SKM-1 treated with dmso at 0.1 percent for 144 hours (cell line): ENCODE data around the gene IL17B.

Experiments used
- DNase-seq: peaks from one replicate; lab custom pipeline; 2025; ENCODE audit not compliant: unreplicated experiment; lab: John Stamatoyannopoulos, UW

IL17B gene

GRCh38 chr5:149380466-149381121 lies 1.5 kb upstream of the IL17B start:
- no peak for DNase-seq

- no peak for DNase-seq
These were observed 804 bp upstream of the IL17B start for GRCh38 chr5:149379818-149380374.

GRCh38 chr5:149378241-149378820 lies 761 bp downstream of the IL17B start:
- no peak for DNase-seq

DNA sequence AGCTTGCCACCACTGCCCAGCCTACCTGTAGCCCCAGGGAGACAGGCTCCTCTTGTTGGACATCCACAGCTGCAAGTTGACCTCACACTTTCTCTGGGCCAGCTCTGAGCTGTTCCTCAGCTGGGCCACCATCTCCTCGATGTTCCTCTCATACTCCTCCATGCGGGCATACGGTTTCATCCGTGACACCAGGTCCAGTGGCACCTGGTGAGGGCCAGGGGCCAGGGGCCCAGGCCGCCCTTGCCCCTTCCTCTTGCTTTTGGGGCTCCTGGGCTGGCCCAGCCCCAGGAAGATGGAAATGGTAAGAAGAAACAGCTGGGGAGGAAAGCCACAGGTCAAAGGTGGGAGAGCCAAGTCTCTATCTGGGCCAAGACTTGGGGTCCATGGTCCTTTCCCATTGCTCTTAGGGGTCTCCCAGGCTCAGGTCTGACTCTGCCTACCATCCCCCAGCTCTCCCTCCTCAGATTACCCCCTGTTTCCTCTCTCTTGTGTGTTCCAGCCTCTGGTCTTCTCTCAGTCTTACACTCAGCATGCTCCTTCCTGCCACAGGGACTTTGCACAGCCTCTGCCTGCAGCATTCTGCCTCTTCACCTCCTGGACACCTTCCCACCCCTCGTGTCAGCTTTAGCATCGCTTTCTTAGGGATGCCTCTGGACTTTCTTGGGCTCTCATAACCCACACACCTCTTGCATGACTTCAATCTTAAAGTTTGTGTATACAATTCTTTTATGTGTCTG lies 2.2 kb downstream of the IL17B start:
- no peak for DNase-seq

GRCh38 chr5:149376104-149376503 lies 3.0 kb downstream of the IL17B start:
- DNase-seq, result no peak

- DNase-seq, result no peak
These were observed 3.7 kb downstream of the IL17B start for GRCh38 chr5:149375434-149375833.

- DNase-seq, result no peak
These were observed 4.3 kb downstream of the IL17B start for GRCh38 chr5:149374801-149375200.

DNA sequence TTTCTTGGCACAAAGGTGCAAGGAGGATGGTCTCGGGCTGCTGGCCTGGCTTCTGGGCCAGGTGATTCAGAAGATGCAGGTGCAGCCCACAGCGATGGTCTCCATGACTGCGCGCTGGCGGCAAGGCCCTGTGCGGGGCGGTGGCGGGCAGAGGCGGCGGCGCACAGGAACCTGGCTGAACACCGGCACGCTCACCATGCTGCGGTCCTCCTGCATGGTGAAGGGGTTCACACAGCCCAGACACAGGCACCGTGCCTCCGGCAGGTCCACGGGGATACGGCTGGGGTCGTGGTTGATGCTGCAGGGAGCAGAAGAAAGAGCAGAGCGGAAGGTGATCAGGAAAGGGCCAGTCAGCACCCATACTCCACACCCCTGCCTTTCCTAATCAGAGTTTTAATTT lies 4.8 kb downstream of the IL17B start:
- DNase-seq, result no peak

DNA sequence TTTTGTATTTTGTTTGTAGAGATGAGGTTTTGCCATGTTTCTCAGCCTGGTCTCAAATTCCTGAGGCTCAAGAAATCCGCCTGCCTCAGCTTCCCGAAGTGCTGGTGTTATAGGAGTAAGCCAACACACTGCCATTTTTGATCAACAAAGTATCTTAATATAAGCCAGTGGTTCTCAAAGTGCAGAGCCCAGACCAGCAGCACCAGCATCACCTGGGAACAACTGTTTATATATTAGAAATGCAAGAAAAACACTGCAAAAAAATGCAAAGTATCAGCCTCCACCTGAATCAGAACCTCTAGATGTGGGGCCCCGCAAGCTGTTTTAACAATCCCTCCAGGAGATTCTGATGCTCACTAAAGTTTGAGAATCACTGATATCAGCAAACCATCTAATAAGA lies 6.2 kb downstream of the IL17B start:
- no peak for DNase-seq

DNA sequence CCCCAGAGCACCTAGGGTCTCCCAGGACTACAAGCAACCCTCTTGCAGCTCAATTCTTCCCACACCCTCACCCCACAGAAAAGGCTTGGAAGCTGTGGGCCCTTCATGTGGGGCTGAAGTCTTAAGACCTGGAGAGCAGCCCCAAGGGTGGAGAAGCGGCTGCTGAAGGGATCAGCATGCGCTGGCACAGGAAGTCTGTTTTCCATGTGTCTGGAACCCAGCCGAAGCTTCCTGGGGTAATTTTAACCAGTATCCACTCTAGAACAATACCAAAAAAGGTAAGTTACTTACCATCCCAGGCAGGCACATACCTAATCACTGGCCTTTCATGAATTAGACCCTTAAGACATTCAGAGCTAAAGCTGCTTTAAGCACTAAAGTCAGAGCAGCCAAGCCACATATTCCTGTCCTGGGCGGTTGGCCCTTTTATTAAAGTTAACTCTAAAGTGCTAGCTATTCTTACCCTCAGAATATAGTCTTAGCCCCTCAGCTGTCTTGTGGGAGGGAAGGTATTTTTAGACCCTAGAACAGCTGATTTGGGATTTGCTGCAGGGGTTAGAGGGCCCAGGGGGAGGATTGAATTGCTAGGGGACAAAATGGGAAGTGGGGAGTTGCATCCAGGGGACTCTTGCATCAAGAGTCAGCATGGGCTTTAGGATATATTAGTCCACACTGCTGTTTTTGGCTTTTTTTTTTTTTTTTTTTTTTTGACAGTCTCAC lies 6.9 kb downstream of the IL17B start:
- DNase-seq, result no peak

GRCh38 chr5:149371296-149371962 lies 7.7 kb downstream of the IL17B start:
- DNase-seq, result peak; percentile 20

DNA sequence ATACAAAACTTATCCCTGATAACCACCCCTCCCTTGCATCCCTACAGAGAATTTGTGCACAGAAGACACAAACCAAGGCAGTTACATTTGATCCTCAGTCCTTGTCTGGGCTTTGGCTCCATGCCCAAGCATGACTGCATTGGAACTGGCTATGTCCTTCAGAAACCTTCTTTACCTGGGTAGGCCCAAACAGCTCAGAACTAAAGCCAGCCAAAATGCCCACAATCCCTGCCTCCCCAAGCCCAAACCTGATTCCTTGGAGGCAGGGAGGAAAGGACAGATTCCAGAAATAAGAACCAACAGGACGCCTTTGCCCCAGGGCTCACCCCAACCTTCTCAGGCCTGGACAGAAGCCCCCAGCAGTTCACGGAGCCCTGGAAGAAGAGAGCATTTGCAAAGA lies 8.2 kb downstream of the IL17B start:
- no peak for DNase-seq

DNA sequence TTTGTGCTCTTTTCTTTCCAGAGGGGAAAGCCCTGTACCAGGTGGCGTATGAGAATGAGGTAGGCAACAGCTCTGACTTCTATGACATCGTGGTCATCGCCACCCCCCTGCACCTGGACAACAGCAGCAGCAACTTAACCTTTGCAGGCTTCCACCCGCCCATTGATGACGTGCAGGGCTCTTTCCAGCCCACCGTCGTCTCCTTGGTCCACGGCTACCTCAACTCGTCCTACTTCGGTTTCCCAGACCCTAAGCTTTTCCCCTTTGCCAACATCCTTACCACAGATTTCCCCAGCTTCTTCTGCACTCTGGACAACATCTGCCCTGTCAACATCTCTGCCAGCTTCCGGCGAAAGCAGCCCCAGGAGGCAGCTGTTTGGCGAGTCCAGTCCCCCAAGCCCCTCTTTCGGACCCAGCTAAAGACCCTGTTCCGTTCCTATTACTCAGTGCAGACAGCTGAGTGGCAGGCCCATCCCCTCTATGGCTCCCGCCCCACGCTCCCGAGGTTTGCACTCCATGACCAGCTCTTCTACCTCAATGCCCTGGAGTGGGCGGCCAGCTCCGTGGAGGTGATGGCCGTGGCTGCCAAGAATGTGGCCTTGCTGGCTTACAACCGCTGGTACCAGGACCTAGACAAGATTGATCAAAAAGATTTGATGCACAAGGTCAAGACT lies 11.0 kb downstream of the IL17B start:
- DNase-seq, result no peak

DNA sequence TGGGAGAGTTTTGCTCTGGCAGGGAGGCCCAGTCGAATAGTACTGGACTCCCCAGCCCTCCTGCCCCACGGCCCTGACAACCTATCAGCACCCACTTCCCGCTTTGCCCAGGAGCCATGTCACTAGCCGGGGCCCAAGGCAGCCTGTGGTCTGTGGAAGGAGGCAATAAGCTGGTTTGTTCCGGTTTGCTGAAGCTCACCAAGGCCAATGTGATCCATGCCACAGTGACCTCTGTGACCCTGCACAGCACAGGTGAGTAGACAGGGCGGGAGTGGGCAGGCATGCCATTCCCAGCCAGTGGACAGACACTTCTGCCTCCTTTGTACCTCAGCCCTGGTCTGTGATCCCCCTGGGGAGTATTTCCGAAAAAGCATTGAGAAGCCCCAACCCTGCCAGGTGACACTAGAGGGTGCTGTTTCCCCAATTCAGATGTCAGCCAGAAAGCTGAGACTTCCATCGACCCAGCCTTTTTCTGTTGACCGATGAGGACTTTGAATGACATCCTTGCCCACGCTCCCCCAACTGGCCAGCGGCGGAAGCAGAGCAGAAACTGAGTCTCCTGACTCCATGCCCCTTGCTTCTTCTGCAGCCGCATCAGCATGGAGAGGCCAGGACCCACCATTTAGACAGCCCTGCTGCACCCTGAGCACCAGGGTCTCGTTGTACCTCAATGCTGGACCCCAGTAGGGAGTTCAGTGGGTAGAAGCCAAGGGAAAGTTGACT lies 11.7 kb downstream of the IL17B start:
- peak; percentile 73 for DNase-seq

GRCh38 chr5:149366169-149366729 lies 12.8 kb downstream of the IL17B start:
- DNase-seq, result no peak

GRCh38 chr5:149365418-149365817 lies 13.7 kb downstream of the IL17B start:
- DNase-seq, result no peak

- DNase-seq, result no peak
These were observed 14.4 kb downstream of the IL17B start for GRCh38 chr5:149364719-149365118.

- DNase-seq, result no peak
These were observed 15.2 kb downstream of the IL17B start for GRCh38 chr5:149363936-149364335.

DNA sequence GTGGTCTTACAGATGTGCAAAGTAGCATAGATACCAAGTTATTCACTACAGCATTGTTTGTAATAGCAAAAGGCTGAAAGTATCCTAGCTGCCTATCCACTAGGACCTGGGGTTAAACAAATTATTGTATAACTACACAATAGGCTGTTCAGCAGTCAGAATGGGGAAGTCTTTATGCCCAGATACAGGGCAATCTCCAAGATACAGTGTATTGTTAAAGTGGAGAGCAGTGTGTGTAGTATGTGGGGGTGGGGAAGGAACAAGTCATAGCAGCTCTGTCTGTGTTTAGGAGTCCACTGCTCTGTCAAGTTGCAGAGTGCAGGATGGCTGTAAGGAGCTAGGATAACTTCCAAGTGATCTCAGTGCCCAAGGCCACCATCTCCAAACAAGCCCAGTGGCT lies 15.7 kb downstream of the IL17B start:
- DNase-seq, result peak; percentile 15
